Keratinocyte (primary cell): ENCODE measurements around the gene ZSWIM3. TPM values are rescaled to one million over a fixed set of nuclear protein-coding genes. Genes with fewer than 3 reads are reported as not detected.

Experiments used
- DNase-seq: peaks from one replicate; pipeline ENCODE4 v3.0.0-alpha.2; 2011; ENCODE audit warnings: low read depth, missing footprints, low spot score
- FAIRE-seq: peaks from 2 replicates; lab custom pipeline; 2011; peaks lifted over from hg19 to GRCh38; lab: Jason Lieb, UNC
- H2AFZ ChIP-seq: 2 replicates; pipeline ENCODE4 v1.6.0; 2012; ENCODE audit warnings: low read length, control low read depth, inconsistent platforms; ENCODE audit not compliant: control insufficient read depth
- H3K27ac ChIP-seq: 2 replicates; pipeline ENCODE4 v1.5.1; 2011; ENCODE audit warnings: low read length; ENCODE audit not compliant: control insufficient read depth, insufficient read depth
- H3K27me3 ChIP-seq: 3 replicates; pipeline ENCODE4 v1.6.0; 2011; ENCODE audit warnings: low read length; ENCODE audit not compliant: control insufficient read depth, insufficient read depth; ENCODE audit errors: extremely low read depth
- H3K36me3 ChIP-seq, 2 experiments: 2 replicates in 1 of 2; 3 replicates in 1 of 2; pipeline ENCODE4 v1.5.1; 2011; ENCODE audit warnings: low read length in 2 of 2, mild to moderate bottlenecking in 1 of 2; ENCODE audit not compliant: control insufficient read depth in 2 of 2, insufficient read depth in 2 of 2; ENCODE audit errors: extremely low read depth in 1 of 2
- H3K4me1 ChIP-seq: 3 replicates; pipeline ENCODE4 v1.5.1; 2011; ENCODE audit warnings: low read length; ENCODE audit not compliant: control insufficient read depth, insufficient read depth; ENCODE audit errors: extremely low read depth
- H3K4me2 ChIP-seq: 3 replicates; pipeline ENCODE4 v1.6.0; 2011; ENCODE audit warnings: low read depth, low read length; ENCODE audit not compliant: control insufficient read depth, insufficient read depth; ENCODE audit errors: extremely low read depth
- H3K4me3 ChIP-seq, 3 experiments: fragments of 200-600 bp in 1 of 3; sonication (generic) in 1 of 3; 2 replicates in 2 of 3; 3 replicates in 1 of 3; pipeline ENCODE4 v1.5.1; 2011 to 2016; ENCODE audit warnings: low read length in 3 of 3, mild to moderate bottlenecking in 3 of 3, control low read depth in 2 of 3, inconsistent platforms in 1 of 3, low read depth in 1 of 3, mixed read lengths in 1 of 3, mixed run types in 1 of 3, moderate library complexity in 1 of 3; ENCODE audit not compliant: control insufficient read depth in 2 of 3, insufficient read depth in 2 of 3; ENCODE audit errors: extremely low read depth in 1 of 3
- H3K79me2 ChIP-seq: 2 replicates; pipeline ENCODE4 v1.6.0; 2012; ENCODE audit warnings: low read length; ENCODE audit not compliant: control insufficient read depth, insufficient read depth
- H3K9ac ChIP-seq: 3 replicates; pipeline ENCODE4 v1.6.0; 2011; ENCODE audit warnings: low read length; ENCODE audit not compliant: control insufficient read depth, insufficient read depth; ENCODE audit errors: extremely low read depth
- H3K9me1 ChIP-seq: 3 replicates; pipeline ENCODE4 v1.6.0; 2011; ENCODE audit warnings: low read length; ENCODE audit not compliant: control insufficient read depth, insufficient read depth; ENCODE audit errors: extremely low read depth
- H3K9me3 ChIP-seq: 2 replicates; pipeline ENCODE4 v1.5.1; 2012; ENCODE audit warnings: low read depth, low read length; ENCODE audit not compliant: control insufficient read depth
- H4K20me1 ChIP-seq: 3 replicates; pipeline ENCODE4 v1.6.0; 2011; ENCODE audit warnings: low read length; ENCODE audit not compliant: control insufficient read depth, insufficient read depth; ENCODE audit errors: extremely low read depth
- EZH2 ChIP-seq: IDR thresholded peaks from one replicate; pipeline ENCODE4 v1.6.1; 2012; ENCODE audit warnings: inconsistent platforms, mild to moderate bottlenecking, low read length, moderate library complexity
- dilution Hi-C: fragments of 300-500 bp; cut with MboI; formaldehyde crosslinking; loops from one replicate; pipeline ENCODE4 v1.7.0; 2020; ENCODE audit warnings: low sequenced_read_pairs; ENCODE audit not compliant: extremely low pct_ligation_motif_present
- polyA plus RNA-seq, 5 experiments: library from polyadenylated mRNA; depleted of rRNA in 3 of 5; stranded (reverse) in 3 of 5; stranded (forward) in 1 of 5; unstranded in 1 of 5; fragments of >200 nt; gene quantifications; 1 replicate in 1 of 5; 2 replicates in 3 of 5; 3 replicates in 1 of 5; pipeline versions ENCODE4 v1.2.1 to v1.2.3, GENCODE V29; 2011 to 2012; ENCODE audit warnings: missing spikeins in 2 of 5, low read depth in 1 of 5, low replicate concordance in 1 of 5
- TF ChIP-seq, protein P1 (sequence below), 3 experiments: IDR thresholded peaks in 1 of 3; conservative IDR thresholded peaks in 1 of 3; optimal IDR thresholded peaks in 1 of 3; 2 replicates in 2 of 3; 3 replicates in 1 of 3; pipeline versions ENCODE3 to v1.5.1; 2011; ENCODE audit warnings: low read length in 3 of 3, mild to moderate bottlenecking in 3 of 3, moderate library complexity in 2 of 3, control low read depth in 1 of 3, inconsistent platforms in 1 of 3; ENCODE audit not compliant: insufficient read depth in 2 of 3; ENCODE audit errors: extremely low read depth in 1 of 3

The ZSWIM3 gene
- polyA plus RNA-seq, 1 donor (not counting 4 experiments of a cell fraction or from before 2014, with no cell fraction given): 2.0 TPM

GRCh38 chr20:45863543-45864470 is 6.4 kb downstream of the ZSWIM3 start:
- Histone ChIP-seq H3K36me3 (no peaks in the 10 kb centered on the region), H3K27ac (no peak overlapping the region), H3K4me2 (no peak overlapping the region), H3K4me1 (peaks cover 18% of the 10 kb centered on the region), H3K9me3 (no peaks in the 10 kb centered on the region), H3K4me3 (no peak overlapping the region), H3K79me2 (no peaks in the 10 kb centered on the region), H4K20me1 (no peaks in the 10 kb centered on the region), H3K27me3 (no peaks in the 10 kb centered on the region), H3K9me1 (peaks cover 2% of the 10 kb centered on the region), H2AFZ (no peak overlapping the region), H3K9ac (no peak overlapping the region)
- FAIRE-seq (no peak), DNase-seq (no peak)
- TF ChIP-seq, protein P1, sequence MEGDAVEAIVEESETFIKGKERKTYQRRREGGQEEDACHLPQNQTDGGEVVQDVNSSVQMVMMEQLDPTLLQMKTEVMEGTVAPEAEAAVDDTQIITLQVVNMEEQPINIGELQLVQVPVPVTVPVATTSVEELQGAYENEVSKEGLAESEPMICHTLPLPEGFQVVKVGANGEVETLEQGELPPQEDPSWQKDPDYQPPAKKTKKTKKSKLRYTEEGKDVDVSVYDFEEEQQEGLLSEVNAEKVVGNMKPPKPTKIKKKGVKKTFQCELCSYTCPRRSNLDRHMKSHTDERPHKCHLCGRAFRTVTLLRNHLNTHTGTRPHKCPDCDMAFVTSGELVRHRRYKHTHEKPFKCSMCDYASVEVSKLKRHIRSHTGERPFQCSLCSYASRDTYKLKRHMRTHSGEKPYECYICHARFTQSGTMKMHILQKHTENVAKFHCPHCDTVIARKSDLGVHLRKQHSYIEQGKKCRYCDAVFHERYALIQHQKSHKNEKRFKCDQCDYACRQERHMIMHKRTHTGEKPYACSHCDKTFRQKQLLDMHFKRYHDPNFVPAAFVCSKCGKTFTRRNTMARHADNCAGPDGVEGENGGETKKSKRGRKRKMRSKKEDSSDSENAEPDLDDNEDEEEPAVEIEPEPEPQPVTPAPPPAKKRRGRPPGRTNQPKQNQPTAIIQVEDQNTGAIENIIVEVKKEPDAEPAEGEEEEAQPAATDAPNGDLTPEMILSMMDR (optimal IDR thresholded peaks at IDR 0.05 in 1 of 3, IDR thresholded peaks at IDR 0.05 in 1 of 3, conservative IDR thresholded peaks at IDR 0.05 in 1 of 3; ENCODE audit: extremely low read depth in 1 of 3, insufficient read depth in 2 of 3, low read length in 3 of 3): no peak
- TF ChIP-seq EZH2: no peak
- dilution Hi-C loops: no loop called here

- Histone ChIP-seq H3K4me1 (peaks cover 18% of the 10 kb centered on the region), H3K36me3 (no peaks in the 10 kb centered on the region), H3K4me2 (no peak overlapping the region), H3K9ac (no peak overlapping the region), H3K9me1 (peaks cover 2% of the 10 kb centered on the region), H3K27ac (no peak overlapping the region), H3K9me3 (no peaks in the 10 kb centered on the region), H3K27me3 (no peaks in the 10 kb centered on the region), H3K79me2 (no peaks in the 10 kb centered on the region), H4K20me1 (no peaks in the 10 kb centered on the region), H2AFZ (no peak overlapping the region), H3K4me3 (no peak overlapping the region)
- TF ChIP-seq EZH2: no peak
- TF ChIP-seq, protein P1 (optimal IDR thresholded peaks at IDR 0.05 in 1 of 3, IDR thresholded peaks at IDR 0.05 in 1 of 3, conservative IDR thresholded peaks at IDR 0.05 in 1 of 3; ENCODE audit: extremely low read depth in 1 of 3, insufficient read depth in 2 of 3, low read length in 3 of 3): no peak
- dilution Hi-C loops: no loop called here
- FAIRE-seq: no peak
- no peak for DNase-seq
Observed at GRCh38 chr20:45866454-45866853, 9.0 kb downstream of the ZSWIM3 start.
